Hematopoietic multipotent progenitor cell treated with erythropoietin and hydrocortisone succinate and interleukin-3 and kit ligand, for 4 days (in vitro differentiated cells): Measurements from ENCODE around the gene WNT11.

Source experiments
- DNase-seq: peaks from one replicate; pipeline ENCODE4 v3.0.0-alpha.2; 2015

The WNT11 gene

DNA sequence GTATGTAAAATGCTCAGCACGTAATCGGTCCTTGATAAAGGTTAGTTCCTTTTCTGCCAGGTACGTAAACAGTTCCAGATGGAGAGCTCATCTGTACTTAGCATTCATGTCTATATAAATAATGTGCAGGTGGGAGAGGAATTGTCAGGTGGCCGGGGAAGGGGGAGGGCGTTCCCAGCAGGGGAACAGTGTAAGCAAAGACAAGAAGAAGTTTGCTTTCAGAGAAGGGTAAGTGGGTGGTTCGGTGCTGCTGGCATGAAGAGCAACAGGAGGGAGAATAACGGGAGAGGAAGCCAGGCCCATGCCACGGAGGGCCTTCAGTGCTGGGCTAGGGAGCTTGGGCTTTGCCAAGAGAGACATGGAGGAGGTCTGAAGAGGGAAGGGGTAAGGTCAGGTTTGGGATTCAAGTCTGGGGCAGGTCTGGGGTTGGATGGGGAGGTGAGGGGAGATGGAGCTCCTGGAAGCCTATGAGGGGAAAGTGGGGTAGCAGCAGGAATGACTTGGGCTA, 11.4 kb upstream of the WNT11 start:
- DNase-seq, result no peak

- DNase-seq, result no peak
These were observed 10.4 kb upstream of the WNT11 start for GRCh38 chr11:76216536-76217325.

- DNase-seq, result no peak
These were observed 9.6 kb upstream of the WNT11 start for GRCh38 chr11:76215941-76216340.

GRCh38 chr11:76214968-76215548, 8.8 kb upstream of the WNT11 start:
- no peak for DNase-seq

DNA sequence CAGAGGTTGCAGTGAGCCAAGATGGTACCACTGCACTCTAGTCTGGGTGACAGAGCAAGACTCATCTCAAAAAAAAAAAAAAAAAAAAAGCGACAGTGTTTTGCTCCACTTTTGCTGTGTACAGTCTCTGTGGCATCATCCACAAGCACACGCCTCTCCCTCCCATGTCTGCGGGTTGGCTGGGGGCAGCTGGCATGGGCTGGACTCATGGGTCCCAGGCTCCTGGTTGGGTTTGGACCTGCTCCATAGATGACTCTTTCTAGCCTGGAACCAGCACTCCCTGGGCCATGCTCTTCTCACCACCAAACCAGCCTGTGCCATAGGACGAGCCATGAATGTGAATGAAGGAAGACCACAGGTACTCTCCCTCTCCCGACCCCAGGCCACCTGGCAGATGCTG, 7.9 kb upstream of the WNT11 start:
- no peak for DNase-seq

DNA sequence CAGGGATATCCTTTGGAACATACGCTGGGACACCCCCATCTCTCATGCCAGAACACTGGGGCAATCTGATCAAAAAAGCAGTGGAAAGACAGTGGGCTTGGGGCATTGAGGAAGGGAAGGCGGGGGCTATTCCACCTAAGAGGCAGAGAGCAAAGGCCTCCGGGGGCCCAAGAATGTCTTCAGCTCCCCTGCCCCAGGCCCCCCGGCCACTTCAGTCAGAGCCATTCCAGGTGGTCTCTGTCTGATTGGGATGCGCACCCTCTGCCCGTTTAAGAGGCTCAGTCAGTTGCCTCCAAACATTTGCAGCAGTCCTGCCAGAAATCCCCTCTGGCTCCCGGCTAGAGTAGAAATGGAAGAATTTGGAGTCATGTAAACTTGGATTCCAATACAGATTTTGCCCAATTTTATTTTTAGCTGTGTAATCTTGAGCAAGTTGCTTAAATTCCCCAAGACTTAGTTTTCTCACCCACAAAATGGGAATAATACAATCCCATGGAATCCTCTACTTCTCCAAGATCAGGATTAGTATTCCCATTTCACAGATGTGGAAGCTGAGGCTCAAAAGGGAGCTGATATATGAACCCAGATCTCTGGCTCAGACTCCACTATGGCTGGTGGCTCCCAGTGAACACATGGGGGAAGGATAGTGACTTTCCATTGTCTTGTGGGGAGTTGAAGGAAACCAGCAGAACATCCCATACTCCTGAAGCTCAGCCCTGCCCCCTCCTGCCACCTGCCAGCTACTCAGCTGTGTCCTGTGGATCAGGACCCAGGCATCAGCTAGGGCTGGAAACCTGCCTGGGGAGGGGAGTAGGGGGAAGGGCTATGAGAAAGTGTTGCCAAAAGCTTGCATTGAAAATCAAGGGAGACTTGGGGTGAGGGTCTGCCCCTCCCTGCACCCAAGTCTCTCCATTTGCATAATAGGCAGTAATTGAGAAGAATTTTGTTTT, 6.1 kb upstream of the WNT11 start:
- DNase-seq, result no peak

GRCh38 chr11:76210931-76211851, 4.9 kb upstream of the WNT11 start:
- DNase-seq, result no peak

GRCh38 chr11:76209973-76210930, 4.0 kb upstream of the WNT11 start:
- peak; percentile 73 for DNase-seq

GRCh38 chr11:76209375-76209972, 3.2 kb upstream of the WNT11 start:
- DNase-seq, result no peak

GRCh38 chr11:76208438-76209374, 2.4 kb upstream of the WNT11 start:
- peak; percentile 87 for DNase-seq

GRCh38 chr11:76207642-76208401, 1.5 kb upstream of the WNT11 start:
- DNase-seq, result peak; percentile 91

GRCh38 chr11:76206077-76206326, 300 bp downstream of the WNT11 start:
- DNase-seq, result no peak

DNA sequence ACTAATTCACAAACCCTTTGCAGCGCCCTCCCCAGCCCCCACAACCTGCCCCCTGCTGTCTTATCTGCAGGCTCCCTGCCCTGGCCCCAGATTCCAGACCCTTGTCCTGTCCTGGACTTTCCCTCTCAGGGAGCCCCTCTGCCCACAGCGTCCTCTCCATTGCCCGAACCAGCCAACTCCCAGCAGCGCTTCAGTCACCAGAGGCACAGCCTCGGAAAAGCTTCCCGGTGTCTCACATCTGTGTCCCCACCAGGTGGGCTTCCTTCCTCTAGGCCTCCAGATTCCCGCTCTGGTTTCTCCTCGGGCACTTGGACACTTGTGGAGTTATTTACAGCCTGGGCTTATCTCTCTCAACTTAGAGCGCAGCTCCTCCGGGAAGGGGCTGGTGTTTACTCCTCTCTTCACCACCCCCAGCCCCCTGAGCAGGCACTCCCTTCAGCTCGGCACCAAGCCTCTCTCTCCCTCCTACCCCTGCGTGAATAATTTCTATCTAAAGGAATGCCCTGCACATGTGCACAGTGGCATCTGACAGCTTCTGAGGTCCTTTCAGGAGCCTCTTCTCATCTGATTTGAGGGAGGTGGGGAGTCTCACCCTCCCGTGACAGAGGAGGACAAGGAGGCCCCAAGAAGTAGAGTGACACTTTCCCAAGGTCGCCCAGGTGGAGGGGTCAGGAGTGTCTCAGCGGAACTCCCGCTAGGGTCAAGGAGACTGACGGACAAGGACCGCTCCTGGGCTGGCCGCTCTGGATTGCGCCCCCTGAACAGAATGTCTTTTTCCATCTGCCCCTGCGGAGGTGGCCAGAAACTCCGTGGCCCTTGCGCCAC, 838 bp downstream of the WNT11 start:
- DNase-seq, result no peak

GRCh38 chr11:76203937-76204336, 2.4 kb downstream of the WNT11 start:
- DNase-seq, result no peak

DNA sequence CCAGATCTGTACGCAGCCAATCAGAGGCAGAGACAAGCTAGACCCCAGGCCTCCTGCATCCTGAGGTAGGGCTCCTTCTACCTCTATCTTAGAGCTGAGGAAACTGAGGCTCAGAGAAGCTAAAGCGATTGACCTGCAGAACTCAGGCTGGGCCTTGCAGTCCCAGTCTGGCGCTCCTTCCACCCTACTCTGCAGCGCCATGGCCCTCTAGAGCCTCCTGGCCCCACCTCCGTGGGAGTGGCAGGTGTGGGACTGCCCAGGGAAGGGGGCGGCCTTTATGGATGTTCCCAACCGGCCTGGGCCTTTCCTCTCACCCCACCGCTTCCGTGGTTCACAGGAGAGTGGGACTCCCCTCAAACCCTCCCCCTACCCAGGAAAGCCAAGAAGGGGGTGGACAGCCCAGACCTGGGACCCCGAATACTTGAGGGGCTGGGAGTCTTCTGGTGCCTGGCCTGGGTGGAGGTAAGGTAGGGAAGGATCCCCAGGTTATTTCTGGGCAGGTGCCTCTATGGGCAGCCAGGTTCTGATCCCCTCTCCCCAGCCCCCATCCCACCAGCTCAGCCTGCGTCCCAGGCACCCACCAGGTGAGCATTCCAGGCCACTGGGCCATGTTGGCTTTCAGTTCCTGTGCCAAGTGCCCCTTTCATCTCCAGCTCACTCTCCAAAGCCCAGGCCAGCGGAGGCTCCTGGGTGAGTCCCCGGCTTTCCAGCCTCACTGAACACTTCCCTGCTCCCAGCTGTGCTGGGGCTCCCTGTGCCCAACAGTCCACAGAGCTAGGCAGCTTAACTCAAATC, 3.0 kb downstream of the WNT11 start:
- DNase-seq, result no peak

DNA sequence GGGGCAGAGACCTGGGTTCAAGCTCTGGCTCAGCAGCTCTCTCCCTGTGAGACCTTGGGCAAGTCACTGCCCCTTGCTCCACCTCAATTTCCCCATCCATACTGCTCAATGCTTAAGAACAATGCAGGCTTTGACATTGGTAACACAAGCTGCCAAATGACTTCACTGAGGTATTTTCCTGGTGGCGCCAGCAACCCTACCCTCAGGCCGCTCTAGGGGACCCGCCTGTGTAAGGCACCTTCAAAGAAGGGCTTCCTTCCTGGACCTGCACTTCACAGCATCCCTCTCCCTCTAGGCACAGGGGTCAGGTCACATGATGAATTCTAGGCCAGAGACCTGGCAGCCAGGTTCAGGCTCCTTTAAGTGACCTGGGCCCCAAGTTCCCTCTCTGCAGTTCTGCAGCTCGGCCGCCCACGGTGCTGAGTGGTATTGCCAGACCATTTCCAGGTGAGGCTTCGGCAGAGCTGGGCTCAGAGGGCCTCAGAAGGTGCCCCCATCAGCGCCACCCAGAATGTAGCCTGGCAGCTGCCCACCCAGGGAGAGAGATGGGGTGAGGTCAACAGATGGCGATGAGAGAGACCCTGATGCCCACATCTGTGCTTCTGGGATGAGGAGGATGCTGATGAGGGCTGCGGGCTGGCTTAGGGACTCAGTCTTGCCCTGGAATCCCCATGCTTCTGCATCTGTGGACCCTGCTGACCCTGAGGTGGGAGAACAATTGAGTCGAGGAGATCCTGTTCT, 4.5 kb downstream of the WNT11 start:
- no peak for DNase-seq
